Raji (cell line): ENCODE results near the gene CCDC182.

ENCODE experiments used
- POLR2A ChIP-seq: IDR thresholded peaks from 2 replicates; pipeline ENCODE4 v1.6.1; 2011; ENCODE audit warnings: low read depth, low read length, control low read depth; ENCODE audit not compliant: insufficient read depth

CCDC182 gene

DNA sequence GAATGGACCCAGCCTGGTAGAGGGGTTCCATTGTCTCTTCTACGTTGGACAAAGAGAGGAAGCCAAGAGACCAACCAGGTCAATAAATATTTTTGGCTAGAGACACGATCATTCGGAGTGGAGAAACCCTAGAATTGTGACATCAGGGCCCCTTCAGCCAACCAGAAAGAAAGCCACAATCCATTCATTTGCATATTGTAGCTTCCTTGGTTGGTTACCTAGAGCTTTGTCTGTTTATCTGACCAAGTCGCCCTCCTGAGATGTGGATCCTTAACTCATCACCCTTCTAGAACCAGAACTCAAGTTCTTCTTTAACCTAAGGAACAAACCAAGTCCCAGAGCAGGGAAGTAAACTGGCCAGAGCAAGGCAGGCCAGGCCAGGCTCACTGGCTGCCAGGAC, at the start of gene CCDC182:
Gene CCDC182, minus strand, starts transcription at position 58 of the 400 bp plus-strand sequence. Its CDS starts 27 bp downstream, at position 31.
- no peak for TF ChIP-seq POLR2A

DNA sequence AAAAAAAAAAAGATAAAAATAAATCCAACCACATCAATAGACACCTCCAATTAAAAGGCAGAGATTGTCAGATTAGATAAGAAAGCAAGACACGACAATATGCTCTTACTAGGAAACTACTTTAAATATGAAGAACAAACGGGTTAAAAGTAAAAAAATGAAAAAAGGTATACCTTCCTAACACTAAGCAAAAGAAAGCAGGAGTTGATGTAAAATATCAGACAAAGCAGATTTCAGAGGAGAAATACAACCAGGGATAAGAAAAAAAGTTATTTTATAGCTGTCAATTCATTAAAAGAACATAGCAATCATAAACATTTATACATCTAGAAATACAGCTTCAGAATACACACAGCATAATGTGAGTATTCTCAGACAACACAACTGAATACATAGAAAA, 49.7 kb upstream of the CCDC182 start:
- no peak for TF ChIP-seq POLR2A

DNA sequence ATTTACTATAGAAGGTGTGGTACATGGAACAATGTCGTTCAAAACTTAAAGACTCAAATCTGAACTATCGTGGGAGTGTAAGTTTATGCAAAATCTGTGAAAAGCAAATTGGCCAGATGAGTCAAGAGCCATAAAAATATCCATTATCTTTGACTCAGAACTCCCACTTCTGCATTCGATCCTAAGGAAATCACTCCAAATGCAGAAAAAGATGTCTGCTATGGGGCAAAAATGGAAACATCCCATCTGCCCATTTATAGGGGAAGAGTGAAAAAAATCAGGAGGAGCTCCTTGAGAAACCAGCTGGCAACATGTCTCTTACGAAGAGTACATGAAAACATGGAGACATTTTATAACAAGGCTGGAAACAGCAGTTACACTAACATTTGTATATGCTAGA, 43.6 kb upstream of the CCDC182 start:
- TF ChIP-seq POLR2A: no peak

DNA sequence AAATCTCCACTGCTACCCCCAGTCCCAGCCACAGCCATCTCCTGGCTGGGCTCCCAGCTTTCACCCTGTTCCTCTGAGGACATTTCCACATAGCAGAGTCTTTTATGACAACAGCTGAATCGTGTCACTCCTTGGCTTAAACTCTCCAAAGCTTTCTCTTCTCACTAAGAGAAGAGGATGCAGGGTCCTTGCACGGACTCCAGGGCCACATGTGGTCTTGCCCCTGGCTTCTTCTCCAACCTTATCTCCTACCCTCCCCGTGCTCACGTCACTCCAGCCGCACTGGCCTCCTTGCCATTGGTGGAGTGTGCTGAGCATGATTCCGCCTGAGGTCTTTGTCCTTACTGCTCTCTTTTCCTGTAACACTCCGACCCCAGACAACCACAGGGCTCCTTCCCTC, 39.9 kb upstream of the CCDC182 start:
- TF ChIP-seq POLR2A: no peak

DNA sequence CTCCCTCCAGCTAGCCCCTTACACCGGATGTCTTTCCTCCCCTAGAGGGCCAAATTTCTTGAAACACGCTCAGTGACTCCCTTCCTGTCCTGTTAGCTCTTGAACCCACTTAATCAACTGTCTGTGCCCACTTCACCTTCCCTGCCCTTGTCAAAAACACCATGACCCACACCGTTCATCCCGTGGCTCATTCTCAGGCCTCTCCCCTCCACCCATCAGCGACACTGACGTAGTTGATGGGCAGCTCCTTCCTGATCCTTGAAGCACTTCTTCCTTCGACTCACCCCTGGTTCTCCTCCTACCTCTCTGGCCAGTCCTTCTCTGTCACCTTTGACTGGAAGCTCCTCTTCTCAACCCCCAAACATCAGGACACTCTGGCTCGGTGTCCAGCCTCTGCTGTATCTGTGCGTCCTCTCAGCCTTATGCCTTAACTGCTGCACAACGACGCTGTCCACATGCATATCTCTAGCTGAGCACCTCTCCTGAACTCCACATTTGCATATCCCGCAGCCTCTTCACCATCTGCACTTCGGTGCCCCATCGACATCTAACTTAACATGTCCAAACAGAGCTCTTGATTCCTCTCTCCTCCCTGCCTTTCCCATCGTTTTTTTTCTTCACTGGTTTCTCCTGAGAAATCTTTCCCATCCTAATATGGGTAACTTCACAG, 39.3 kb upstream of the CCDC182 start:
- no peak for TF ChIP-seq POLR2A

- TF ChIP-seq POLR2A: no peak
Measured at GRCh38 chr17:57783338-57783742, 38.2 kb upstream of the CCDC182 start.

DNA sequence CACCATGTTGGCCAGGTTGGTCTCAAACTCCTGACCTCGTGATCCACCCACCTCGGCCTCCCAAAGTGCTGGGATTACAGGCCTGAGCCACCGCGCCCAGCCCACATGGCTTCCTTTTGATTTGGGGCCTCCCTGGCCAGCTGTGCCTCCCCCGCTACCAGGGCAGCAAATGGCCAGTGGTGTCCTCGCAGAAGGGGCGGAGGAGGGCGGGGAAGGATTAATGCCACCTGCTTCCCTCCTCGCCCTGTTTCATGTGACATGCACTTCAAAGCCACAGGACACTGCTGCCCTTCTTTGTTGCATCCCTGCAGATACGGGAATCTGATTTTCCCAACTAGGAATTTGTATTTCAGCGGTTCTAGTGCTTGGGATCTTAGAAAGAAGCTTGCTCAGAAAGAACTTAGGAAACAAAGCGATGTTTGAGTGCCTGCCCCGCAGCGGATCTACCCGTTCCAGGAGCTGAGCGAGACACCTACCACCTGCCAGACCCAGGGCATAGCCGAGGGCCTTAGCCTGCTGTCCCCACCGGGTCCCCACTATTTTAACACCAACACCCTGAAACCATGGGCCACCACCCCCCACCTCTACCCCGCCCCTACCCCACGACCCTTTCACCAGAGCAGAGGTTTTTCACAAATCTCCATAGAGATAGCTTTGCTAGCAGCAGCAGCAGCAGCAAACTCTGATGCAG, 37.7 kb upstream of the CCDC182 start:
- TF ChIP-seq POLR2A: no peak

GRCh38 chr17:57782062-57782490, 37.0 kb upstream of the CCDC182 start:
- no peak for TF ChIP-seq POLR2A

GRCh38 chr17:57781386-57782061, 36.4 kb upstream of the CCDC182 start:
- TF ChIP-seq POLR2A: no peak

DNA sequence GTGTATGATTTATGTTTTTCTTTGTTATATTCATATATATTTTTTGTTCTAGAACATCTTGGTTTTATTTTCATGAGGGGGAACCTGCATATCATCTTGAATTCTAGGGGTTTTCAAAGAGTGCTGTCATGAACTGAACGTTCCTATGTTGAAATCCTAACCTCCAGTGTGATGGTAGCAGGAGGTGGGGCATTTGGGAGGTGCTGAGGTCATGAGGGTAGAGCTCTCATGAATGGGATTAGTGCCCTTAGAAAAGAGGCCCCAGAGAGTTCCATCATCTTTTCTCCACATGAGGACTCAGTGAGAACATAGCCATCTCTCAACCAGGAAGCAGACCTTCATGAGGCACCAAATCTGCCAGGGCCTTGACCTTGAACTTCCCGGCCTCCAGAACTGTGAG, 34.6 kb upstream of the CCDC182 start:
- TF ChIP-seq POLR2A: no peak

- TF ChIP-seq POLR2A: no peak
Measured at GRCh38 chr17:57778306-57778705, 33.2 kb upstream of the CCDC182 start.

- TF ChIP-seq POLR2A: no peak
Measured at GRCh38 chr17:57776366-57776765, 31.3 kb upstream of the CCDC182 start.

DNA sequence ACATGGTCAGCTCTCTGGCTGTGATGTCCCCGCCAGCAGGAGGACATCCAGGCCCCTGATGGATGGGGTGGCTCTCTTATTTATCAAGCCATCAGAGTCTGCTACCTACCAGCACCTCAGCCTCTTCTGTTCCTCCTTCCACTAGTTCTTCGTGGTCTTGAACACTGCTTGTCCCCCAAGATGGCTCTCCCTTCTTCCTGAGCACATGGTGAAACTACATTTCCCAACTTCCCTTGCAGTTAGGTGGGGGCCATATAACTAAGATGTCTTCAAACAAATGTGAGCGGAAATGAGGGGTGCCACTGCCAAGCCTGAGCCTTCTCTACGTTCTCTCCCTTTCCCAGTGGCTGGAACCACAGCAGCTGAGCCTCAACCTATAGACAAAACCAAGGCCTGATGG, 29.8 kb upstream of the CCDC182 start:
- TF ChIP-seq POLR2A: no peak

DNA sequence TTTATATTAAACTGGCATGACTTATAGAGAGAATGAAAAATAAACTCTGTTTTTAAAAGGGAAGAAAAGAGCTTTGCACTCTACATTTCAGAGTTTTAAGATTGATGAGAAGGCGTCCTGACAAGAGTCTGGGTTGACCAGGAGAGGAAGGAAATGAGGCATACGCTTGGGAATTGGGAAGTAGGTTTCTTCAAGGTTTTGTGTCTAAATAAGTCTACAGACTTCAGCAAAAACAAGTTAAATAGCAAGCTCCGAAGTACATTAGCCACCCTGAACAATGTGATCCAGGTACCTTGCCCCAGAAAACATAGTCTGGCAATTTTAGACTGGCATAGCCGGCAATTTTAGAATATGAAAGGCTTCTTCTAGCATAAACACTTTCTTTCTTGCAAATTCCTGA, 28.5 kb upstream of the CCDC182 start:
- TF ChIP-seq POLR2A: no peak

DNA sequence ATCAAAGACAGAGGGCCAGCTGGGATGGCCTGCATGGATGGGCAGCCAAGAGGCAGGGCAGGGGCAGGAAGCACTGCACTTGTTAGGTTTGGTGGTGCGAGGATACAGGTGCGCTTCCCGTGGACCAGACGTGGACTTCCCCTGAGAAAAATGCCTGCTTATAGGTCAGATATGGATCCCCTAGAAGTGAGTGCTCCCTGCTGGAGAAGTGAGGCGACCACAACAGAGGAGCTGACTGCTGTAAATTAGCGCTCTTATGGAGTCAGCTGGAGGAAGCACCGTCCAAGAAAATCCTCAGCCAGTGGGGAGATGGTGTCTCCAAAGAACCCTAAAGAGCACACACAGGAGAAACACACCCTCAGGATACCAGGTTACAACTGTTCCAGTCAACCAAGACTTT, 27.7 kb upstream of the CCDC182 start:
- no peak for TF ChIP-seq POLR2A

GRCh38 chr17:57767561-57767960, 22.5 kb upstream of the CCDC182 start:
- no peak for TF ChIP-seq POLR2A
